Activated T-cell treated with anti-CD3 and anti-CD28 coated beads for 24 hours (primary cell): ENCODE results near the gene NAA10.
"Not testable (repeated sequence)": the region's sequence is repeated elsewhere in the genome, so short reads cannot be mapped to it uniquely, and the experiment has no call there.

Experiments
- DNase-seq: peaks from one replicate; pipeline ENCODE4 v3.0.0-alpha.2; 2020; ENCODE audit warnings: low read depth

Gene NAA10

DNA sequence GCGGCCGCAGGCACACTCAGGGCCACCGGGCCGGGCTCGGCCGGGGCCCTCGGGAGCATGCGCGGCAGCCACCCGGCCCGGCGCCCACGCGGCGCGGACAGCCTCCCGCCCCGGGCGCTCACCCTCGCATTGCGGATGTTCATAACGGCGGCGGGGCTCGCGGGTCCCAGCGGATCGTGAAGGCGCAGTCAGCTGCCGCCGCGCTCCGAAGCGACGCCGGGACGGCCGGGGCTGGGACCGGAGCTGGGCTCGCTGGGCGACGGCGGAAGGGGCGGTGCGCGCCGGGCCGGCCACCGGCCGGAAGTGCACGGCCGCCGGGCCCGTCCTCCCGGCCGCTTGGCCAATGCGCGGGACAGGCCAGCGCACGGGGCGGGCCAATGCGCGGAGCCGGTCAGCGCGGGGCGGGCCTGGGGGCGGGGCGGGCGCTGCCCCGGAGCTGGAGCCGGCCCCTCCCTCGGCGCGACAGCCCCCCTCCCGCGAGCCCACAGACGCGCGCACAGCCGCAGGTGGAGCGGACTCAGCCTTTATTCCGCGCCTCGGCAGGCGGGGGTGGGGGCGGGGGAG lies at the start of gene NAA10:
Gene NAA10, minus strand, starts transcription at position 276 of the 564 bp plus-strand sequence. Its CDS starts 133 bp downstream, at position 143.
- peak; percentile 55 for DNase-seq

DNA sequence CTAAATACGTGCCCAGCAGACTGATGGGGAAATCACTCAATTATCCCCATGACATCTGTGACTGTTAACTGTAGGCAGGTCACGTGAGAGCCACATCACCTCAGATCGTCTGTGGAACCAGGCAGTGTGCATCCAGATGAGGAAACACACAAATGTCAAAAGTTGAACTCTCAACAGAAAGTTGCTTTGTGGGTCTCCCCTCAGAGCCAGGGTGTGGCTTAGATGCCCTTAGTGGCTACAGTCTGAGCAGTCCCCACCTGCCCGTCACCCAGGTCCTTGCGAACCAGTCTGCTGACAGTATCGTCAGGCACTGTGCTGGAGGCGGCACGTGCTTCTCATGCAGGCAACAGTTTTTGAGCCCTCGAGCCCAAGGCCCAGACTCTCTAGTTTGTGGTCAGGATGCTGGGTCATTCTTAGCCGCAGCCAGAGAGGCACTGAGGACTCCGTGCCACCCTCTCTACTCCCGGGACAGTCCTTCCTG lies 48.5 kb upstream of the NAA10 start:
- DNase-seq, result no peak

DNA sequence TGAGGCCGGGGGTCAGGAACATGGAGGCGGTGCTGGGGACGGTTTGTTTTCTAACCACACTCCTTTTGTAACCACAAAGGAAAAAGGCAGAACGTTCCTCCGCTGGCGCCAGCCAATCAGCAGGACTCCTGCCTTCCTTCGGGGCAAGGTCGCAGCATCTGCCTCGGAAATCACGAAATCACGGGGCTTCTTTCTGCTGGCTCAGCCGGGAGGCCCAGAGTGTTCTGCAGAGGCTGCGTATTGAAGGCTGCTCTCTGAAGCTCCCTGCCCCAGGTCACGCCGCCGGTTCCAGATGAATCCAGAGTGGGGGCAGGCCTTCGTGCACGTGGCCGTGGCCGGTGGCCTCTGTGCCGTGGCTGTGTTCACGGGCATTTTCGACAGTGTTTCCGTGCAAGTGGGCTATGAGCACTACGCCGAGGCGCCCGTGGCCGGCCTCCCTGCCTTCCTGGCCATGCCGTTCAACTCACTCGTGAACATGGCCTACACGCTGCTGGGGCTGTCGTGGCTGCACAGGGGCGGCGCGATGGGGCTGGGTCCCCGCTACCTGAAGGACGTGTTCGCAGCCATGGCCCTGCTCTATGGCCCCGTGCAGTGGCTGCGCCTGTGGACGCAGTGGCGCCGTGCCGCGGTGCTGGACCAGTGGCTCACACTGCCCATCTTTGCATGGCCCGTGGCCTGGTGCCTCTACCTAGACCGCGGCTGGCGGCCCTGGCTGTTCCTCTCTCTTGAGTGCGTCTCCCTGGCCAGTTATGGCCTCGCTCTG lies 47.1 kb upstream of the NAA10 start:
- peak; percentile 36 for DNase-seq

DNA sequence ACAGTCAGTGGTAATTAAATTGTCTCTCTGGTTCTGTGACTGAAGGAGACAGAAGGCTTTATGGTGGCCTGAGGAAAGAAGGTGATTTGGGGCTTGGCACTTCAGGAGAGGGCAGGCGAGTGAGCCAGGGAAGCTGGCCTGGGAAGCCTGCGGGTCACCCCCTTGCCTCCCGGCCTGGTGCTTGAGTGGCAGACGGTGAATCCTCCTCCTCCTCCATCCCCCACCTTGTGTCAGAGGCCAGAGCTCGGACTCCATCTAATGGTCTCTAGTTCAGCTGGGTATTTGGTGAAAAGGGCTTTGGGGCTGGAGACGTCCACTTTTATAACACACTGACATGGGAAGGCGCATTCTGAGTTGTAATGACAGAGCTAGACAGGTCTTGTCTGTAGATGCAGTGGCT lies 46.4 kb upstream of the NAA10 start:
- DNase-seq, result no peak

GRCh38 chrX:153980394-153980793 lies 45.6 kb upstream of the NAA10 start:
- not testable (repeated sequence) for DNase-seq

DNA sequence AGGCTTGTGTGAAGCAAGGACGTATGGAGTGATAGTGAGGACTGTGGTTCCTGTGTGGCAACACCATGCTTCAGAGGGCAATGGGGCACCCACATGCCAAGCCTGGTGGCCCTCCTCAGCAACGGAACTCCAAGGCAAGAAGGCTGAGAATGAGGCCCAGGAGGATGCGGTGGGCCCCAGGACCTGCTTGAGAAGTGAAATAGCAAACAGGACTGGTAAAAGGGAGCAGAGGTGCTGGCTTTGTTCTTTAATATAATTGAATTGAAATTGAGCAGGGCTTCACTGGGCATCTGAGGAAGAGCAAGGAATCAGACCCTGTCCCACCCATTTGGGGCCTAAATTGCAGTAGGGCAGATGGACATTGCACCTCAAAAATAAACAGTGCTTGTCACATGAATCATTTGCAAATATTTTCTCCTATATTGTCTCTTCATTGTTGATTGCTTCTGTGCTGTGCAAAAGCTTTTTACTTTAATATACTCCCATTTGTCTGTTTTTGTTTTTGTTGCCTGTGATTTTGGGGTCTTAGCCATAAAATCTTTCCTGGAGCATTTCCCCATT lies 40.0 kb upstream of the NAA10 start:
- no peak for DNase-seq

DNA sequence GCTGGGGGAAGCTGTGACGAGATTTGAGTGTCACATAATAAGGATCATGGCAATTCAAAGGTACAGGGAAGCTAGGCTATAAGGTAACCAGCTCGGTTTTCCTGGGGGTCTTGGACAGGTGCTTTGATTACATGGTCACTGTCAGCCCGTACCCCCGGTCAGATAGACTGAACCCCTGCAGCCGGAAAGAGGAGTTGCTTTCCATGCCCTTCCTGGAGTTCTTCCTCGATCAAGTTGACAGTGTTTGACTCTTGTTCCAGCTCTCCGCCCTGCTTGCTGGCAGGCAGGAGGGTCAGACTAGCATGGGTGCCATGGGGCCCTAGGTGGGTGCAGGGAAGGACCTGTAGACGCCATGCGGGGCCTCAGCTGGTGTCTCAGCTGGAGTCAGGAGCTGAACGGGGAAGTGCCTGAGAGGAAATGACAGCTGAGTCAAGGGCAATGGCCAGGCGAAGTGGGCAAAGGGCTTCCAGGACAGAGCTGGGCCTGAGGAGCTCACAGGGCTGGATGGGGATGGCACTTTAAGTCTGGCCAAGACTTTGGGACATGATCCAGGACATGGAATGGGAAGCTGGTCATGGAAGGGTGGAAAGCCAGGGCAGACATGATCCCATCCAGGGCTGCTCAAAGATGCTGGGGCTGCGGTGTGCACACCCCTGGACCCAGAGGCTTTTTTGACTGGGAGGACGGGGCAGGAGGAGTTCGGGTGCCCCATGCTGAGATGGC lies 39.3 kb upstream of the NAA10 start:
- no peak for DNase-seq

DNA sequence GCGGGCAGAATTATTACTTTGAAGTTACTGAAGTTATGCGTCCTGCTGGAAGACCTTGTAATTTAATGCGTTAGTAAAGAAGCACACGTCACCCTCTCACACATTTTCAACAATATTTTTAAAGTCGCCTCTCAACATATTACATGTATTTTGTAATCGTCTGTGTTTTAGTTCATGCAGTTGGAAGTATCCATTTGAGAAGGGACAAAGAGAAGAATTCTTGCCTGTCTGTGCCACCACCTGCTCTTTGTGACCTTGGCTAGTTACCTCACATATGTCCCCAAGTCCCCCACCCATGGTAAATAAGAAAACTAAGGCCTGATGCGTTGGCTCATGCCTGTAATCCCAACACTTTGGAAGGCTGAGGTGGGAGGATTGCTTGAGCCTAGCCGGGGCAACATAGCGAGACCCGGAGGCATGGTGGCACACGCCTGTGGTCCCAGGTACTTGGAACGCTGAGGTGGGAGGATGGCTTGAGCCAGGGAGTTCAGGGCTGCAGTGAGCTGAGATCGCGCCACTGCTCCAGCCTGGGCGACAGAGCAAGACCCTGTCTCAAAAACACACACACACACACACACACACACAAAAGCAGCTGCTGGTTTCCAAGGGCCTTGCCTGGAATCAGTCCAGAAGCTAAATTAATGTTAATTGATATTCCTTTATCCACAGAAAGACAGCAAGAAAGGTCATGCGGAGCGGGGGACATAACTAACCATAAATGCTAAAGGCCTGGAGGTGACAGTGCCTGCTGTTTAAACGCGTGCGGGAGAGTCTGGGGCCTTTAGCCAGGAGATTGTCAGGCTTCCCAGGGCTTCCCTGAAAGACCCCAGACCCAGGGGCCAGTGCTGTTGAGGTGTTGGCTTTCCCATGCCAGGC lies 38.5 kb upstream of the NAA10 start:
- no peak for DNase-seq

DNA sequence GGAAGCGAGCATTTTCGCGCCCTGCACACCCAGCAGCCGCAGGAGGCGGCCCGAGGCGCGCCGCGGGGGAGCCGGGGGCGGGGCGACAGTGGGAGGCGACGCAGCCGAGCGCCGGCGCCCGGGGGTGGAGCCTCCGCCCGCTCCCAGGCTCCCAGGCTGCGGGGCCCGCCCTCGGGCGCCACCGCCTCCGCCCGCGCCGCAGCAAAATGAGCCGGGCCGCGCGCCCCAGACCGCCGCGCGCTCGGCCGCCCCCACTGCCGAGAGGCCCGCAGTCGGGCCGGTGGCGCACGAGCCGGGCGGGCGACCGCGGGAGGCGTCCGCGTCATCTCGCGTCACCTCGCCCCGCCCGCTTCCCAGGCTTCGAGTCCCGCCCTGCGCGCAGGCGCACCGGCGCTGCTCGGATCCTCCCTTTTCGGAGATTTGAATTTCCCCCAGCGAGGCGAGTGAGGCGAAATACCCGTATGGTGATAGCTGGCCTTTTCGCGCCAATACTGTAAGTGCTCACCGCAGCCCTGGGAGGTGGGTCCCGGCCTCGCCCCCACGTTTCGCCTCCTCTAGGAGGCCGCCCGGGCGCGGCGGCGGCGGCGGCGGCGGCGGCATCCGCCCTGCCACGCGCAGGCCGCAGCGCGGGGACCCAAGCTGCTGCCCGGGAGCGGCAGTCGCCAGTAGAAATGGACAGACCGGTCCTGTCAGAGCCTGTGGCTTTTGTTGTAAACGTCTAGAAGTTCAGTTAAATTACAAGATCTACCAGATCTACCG lies 37.7 kb upstream of the NAA10 start, which contains the start of gene TMEM187:
Gene TMEM187, plus strand, starts transcription at position 387 of the 759 bp plus-strand sequence. CDS start 9,309 bp downstream, outside the sequence.
- peak; percentile 83 for DNase-seq

- DNase-seq, result peak; percentile 79
Observed at GRCh38 chrX:153971450-153972367, 36.9 kb upstream of the NAA10 start, which contains the start of gene HCFC1. Gene HCFC1, minus strand, starts transcription at chrX:153971818. Its CDS starts 978 bp downstream, at chrX:153970840.

DNA sequence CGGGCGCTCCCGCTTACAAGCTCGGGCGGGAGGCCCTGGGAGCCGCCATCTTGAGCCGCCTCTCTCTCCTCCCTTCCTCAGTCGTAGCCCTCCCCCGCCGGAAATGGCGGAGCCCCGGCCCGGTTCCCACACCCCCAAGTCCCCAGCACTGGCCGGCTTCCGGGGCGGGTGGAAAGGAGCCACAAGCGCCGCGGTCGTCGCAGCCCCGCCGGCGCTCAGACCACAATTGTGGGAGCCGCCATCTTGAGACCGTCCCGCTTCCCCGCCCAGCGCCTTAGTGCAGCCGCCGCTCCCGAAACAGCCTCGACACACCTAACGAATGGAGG lies 36.2 kb upstream of the NAA10 start:
- DNase-seq, result peak; percentile 79

GRCh38 chrX:153970357-153971123 lies 35.7 kb upstream of the NAA10 start:
- no peak for DNase-seq

DNA sequence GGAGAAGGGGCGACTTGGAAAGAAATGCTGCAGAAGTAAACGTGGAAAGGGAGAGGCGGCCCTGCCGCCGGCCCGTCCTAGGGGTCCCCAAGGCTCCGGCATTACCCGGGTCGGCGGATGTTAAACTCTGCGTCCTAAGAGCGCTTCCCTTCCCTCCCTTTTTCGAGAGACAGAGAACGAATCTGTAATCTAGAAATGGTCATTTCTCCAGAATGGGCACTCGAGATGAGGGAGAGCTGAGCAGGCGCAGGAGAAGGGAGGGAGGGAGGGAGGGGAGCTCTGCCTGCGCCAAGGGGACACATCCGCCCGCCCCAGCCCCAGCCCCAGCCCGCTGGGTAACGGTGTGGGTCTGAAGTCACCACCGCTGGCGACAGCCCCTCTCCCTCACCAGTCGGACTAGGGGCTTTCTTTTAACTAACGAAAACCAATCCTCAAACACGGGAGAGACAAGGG lies 35.1 kb upstream of the NAA10 start:
- no peak for DNase-seq

DNA sequence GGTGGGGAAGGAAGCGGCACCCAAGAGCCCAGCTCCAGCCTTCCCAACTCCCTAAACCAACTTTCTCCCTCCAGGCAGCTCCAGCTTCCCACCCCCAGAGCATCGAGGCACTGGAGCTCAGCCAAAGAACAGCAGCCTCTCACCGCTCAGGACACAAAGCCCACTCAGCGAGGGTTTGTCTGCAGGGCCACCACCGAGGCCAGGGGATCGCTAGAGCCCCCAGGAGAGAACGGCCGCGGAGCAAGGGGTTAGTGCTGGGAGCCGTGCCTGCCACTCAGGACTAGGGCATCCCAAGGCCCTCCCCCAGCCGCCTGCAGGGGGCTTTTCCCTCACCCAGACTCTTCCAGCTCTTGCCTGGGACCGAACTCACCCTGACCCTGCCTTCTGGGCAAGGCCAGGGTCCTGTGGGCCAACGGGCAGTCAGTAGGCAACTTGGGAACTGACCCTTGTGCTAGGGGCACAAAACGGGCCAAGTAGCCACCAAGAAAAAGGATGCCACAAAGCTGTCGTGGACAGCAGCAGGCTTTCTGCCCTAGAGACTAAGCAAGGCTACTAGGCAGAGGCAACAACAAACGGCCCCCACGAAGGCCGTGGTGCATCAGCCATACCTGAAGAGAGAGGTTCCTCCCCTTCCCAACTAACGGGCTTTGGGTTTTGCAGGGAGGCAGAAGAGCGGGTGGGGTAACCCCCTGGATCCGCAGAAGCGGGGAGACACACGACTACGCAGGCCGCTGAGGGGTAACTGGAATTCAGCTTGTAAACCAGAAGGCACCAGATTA lies 34.5 kb upstream of the NAA10 start:
- no peak for DNase-seq

DNA sequence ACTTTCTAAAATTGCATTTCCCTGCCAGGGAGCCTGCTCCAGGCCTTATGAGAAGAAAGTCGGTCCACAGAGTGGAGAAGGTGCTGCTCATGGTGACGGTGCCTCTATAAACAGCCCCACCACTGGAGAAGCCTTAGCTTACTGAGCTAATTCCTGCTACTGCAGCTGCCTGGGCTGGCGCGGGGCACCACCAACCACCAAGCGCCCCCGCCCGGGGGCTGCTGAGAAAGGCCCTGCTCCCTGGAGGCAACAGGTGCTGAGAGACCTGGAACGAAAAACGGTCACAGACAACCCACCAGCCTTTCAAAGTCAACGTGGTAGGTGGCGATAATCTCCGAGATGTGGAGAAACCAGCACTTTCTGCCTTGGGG lies 33.9 kb upstream of the NAA10 start:
- peak; percentile 24 for DNase-seq

GRCh38 chrX:153968255-153968654 lies 33.4 kb upstream of the NAA10 start:
- no peak for DNase-seq

GRCh38 chrX:153967536-153968224 lies 32.8 kb upstream of the NAA10 start:
- DNase-seq, result no peak
